Measurements from ENCODE around the gene PLPP4. TPM values are rescaled to one million over a fixed set of nuclear protein-coding genes. Genes with fewer than 3 reads are reported as not detected.

PLPP4 gene
- total RNA-seq, 6 donors from 2014 or later: 0.20 to 0.54 TPM; not detected in 4

GRCh38 chr10:120543291-120543690 lies 86.3 kb downstream of the PLPP4 start:
- TF ChIP-seq CTCF (IDR thresholded peaks at IDR 0.05): no peak
- TF ChIP-seq POLR2AphosphoS5 (IDR thresholded peaks at IDR 0.05): no peak
- no peak for TF ChIP-seq POLR2A (IDR thresholded peaks at IDR 0.05)
- TF ChIP-seq EP300 (IDR thresholded peaks at IDR 0.05): no peak
- H3K4me3 ChIP-seq: no peak overlapping the region
- WGBS, 2 donors: 93 to 98% methylated on average over 2 of the region's 2 CpGs

GRCh38 chr10:120548210-120548609 lies 91.2 kb downstream of the PLPP4 start:
- TF ChIP-seq CTCF (IDR thresholded peaks at IDR 0.05): no peak
- TF ChIP-seq POLR2AphosphoS5 (IDR thresholded peaks at IDR 0.05): no peak
- no peak for TF ChIP-seq POLR2A (IDR thresholded peaks at IDR 0.05)
- TF ChIP-seq EP300 (IDR thresholded peaks at IDR 0.05): no peak
- H3K4me3 ChIP-seq: no peak overlapping the region
- H3K36me3 ChIP-seq: no peaks in the 10 kb centered on the region
- H3K9me3 ChIP-seq: peaks cover 0 to 4% (median 2%) of the 10 kb centered on the region in 4 donors
- DNase-seq (no peak), ATAC-seq (ENCODE audit: low FRiP score in 2 of 2) (no peak)
- no peaks in the 10 kb centered on the region for H3K4me1 ChIP-seq
- no peak overlapping the region for H3K27ac ChIP-seq
- WGBS, 2 donors: 71 to 86% methylated on average over 4 of the region's 4 CpGs
- H3K27me3 ChIP-seq: no peaks in the 10 kb centered on the region

More at GRCh38 chr10:120543291-120543690, 86.3 kb downstream of the PLPP4 start:
- Histone ChIP-seq H3K9me3 (peaks cover 0 to 3% (median 0%) of the 10 kb centered on the region in 4 donors), H3K27me3 (no peaks in the 10 kb centered on the region), H3K27ac (no peak overlapping the region), H3K4me1 (no peaks in the 10 kb centered on the region), H3K36me3 (no peaks in the 10 kb centered on the region)
- DNase-seq (no peak), ATAC-seq (ENCODE audit: low FRiP score in 2 of 2) (no peak)

- no peaks in the 10 kb centered on the region for H3K36me3 ChIP-seq
- H3K9me3 ChIP-seq: peaks cover 0 to 13% (median 10%) of the 10 kb centered on the region in 4 donors
- H3K4me3 ChIP-seq: no peak overlapping the region
- no peaks in the 10 kb centered on the region for H3K27me3 ChIP-seq
- DNase-seq (no peak), ATAC-seq (ENCODE audit: low FRiP score in 2 of 2) (no peak)
- no peak for TF ChIP-seq POLR2AphosphoS5 (IDR thresholded peaks at IDR 0.05)
- no peak for TF ChIP-seq EP300 (IDR thresholded peaks at IDR 0.05)
- TF ChIP-seq CTCF (IDR thresholded peaks at IDR 0.05): no peak
- TF ChIP-seq POLR2A (IDR thresholded peaks at IDR 0.05): no peak
- no peaks in the 10 kb centered on the region for H3K4me1 ChIP-seq
- WGBS, 2 donors: 73 to 79% methylated on average over 2 of the region's 2 CpGs
- no peak overlapping the region for H3K27ac ChIP-seq
Observed at GRCh38 chr10:120552262-120552661, 95.2 kb downstream of the PLPP4 start.

GRCh38 chr10:120553911-120554310 lies 96.9 kb downstream of the PLPP4 start:
- Histone ChIP-seq H3K27ac (no peak overlapping the region), H3K27me3 (no peaks in the 10 kb centered on the region), H3K4me1 (no peaks in the 10 kb centered on the region), H3K9me3 (peaks cover 0 to 13% (median 9%) of the 10 kb centered on the region in 4 donors), H3K4me3 (no peak overlapping the region), H3K36me3 (no peaks in the 10 kb centered on the region)
- TF ChIP-seq CTCF (IDR thresholded peaks at IDR 0.05) (no peak), POLR2AphosphoS5 (IDR thresholded peaks at IDR 0.05) (no peak)
- DNase-seq (no peak), ATAC-seq (ENCODE audit: low FRiP score in 2 of 2) (no peak)
- 97 to 100% methylated on average over 2 of the region's 2 CpGs for WGBS, 2 donors

GRCh38 chr10:120555436-120555835 lies 98.4 kb downstream of the PLPP4 start:
- H3K36me3 ChIP-seq: no peaks in the 10 kb centered on the region
- H3K27ac ChIP-seq: no peak overlapping the region
- H3K27me3 ChIP-seq: no peaks in the 10 kb centered on the region
- TF ChIP-seq POLR2AphosphoS5 (IDR thresholded peaks at IDR 0.05): no peak
- TF ChIP-seq CTCF (IDR thresholded peaks at IDR 0.05): no peak
- TF ChIP-seq POLR2A (IDR thresholded peaks at IDR 0.05): no peak
- no peak for TF ChIP-seq EP300 (IDR thresholded peaks at IDR 0.05)
- DNase-seq (no peak), ATAC-seq (ENCODE audit: low FRiP score in 2 of 2) (no peak)
- no peaks in the 10 kb centered on the region for H3K4me1 ChIP-seq
- peaks cover 0 to 13% (median 9%) of the 10 kb centered on the region in 4 donors for H3K9me3 ChIP-seq
- 64 to 73% methylated on average over 4 of the region's 4 CpGs for WGBS, 2 donors
- no peak overlapping the region for H3K4me3 ChIP-seq

All from upper lobe of left lung (tissue), 6 donors.